ELF-1 (cell line): ENCODE data around the gene HDAC4.

ENCODE experiments used
- DNase-seq: peaks from one replicate; pipeline ENCODE4 v3.0.0-alpha.2; 2016; ENCODE audit warnings: low read depth, low spot score

HDAC4 gene

DNA sequence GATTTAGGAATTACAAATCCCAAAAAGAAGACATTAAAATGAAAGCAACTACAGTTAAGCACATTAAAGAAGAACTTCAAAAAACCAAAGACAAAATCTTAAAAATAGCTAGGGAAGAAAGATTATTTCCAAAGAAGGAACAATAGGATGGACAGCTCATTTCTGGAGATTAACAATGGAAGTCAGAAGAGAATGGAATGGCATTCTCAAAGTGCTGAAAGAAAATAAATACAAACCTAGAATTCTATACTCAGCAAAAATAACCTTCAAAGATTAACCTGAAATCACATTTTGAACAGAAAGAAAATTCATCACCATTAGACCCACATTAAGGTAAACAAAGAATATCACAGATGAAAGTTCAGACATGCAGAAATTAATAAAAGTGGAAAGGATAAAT, 229.2 kb downstream of the HDAC4 start:
- no peak for DNase-seq

GRCh38 chr2:239169311-239170048, 231.3 kb downstream of the HDAC4 start:
- peak; percentile 22 for DNase-seq

DNA sequence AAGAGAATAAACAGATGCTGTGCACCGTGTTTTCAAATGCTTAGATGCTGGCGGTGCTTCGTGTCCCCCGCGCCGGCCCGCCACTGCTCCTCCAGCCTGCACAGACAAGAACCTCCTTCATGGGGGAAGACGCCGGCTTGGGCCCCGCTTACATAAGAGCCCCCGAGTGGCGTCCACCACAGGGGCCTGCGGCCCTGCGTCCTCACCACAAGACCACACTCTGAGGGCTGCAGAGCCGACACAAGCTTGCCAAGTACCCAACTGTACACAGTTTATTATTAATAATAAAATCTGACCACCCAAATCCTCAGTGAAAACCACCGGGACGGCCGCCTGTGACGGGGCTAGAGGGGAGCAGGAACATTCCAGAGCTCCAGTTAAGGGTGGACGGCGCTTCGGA, 232.2 kb downstream of the HDAC4 start:
- no peak for DNase-seq

DNA sequence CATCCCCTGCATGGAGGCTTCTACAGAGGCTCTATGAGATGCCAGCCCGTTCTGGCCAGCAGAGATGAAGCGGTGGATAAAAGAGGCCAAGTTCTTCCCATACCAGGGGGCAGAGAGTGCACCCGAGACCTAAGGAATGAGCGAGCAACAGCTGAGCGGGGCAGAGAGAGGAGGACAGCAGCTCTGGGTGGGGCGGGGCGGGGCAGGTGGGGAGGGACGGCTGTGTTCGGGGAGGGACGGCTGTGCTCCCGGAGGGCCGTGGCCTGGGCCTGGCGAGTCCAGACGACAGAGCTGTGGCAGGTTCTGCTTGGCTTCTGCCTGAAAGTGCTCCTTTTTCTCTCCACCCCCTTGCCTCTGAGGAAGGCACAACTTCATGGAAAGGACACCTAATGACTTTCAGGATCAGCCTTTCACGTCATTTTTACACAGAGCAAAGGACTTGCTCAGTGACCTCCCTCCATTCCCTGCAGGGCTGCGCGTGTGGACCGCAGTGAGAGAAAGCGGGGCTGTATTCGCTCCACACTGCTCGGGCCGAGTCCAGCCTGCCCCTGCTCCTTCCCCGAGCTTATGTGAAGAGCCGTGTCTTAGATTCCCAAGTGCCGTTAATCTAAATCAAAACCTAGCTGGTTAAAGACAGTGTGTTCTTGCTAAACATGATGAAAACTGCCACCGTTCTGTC, 232.9 kb downstream of the HDAC4 start:
- peak; percentile 16 for DNase-seq

DNA sequence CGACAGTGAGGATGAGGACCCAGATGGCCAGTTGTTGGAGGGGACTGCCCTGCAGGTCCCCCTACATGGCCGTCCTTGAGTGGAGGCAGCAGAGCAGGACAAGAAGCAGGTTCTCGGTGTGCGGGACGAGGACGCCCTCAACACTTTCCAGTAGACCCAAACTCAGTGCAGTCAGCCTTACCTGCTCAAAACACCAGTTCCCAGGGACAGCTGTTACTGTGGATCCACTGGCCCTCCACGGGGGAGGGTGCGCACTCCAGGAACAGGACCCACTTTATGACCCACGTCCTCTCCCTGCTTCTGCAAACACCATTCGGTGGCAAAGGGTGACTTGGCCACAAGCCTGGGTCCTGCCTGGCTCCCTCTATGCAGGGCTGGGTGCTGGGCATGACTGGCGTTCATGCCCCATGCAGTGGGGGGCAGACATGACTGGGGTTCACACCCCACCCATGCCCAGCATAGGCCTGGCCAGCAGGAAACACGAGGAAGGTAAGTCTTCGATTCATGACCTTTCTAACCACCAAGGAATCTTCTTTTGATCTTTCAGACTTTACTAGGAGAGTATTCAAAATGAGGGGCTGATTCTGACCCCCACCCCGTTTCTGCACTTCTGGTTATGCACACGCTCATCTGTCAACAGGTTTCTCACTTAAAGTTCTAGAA, 233.7 kb downstream of the HDAC4 start:
- no peak for DNase-seq

GRCh38 chr2:239166201-239166834, 234.5 kb downstream of the HDAC4 start:
- DNase-seq, result peak; percentile 44

- no peak for DNase-seq
Observed at GRCh38 chr2:239165206-239165831, 235.5 kb downstream of the HDAC4 start.

GRCh38 chr2:239164335-239164871, 236.4 kb downstream of the HDAC4 start:
- DNase-seq, result no peak

DNA sequence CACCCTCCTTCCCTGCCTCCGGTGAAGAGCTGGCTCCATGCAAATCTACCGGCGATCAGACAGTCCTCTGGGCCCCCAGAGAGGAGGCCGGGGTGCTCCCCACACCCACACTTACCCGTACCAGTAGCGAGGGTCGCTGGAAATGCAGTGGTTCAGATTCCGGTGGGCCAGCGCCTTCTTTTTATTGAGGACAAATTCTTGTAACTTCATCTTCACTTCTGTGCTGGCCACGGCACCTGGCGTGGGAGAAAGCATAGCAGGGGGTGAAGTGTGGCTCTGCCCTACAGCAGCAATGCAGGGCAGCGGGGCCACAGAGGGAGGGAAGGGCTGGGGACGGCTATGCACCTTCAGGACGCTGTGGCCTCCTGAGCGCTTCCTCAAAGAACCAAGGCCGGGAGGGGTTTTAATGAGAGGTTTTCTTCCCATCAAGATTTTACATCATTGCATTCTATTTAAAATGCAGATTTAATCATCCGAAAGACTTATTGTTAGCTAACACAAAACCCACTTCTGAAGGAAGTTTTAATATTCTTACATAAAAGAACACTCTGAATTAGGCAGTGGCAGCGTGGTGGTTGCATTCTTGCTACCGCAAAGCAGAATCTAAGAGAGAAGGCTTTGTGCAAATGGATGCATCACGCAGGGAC, 237.0 kb downstream of the HDAC4 start:
- no peak for DNase-seq

DNA sequence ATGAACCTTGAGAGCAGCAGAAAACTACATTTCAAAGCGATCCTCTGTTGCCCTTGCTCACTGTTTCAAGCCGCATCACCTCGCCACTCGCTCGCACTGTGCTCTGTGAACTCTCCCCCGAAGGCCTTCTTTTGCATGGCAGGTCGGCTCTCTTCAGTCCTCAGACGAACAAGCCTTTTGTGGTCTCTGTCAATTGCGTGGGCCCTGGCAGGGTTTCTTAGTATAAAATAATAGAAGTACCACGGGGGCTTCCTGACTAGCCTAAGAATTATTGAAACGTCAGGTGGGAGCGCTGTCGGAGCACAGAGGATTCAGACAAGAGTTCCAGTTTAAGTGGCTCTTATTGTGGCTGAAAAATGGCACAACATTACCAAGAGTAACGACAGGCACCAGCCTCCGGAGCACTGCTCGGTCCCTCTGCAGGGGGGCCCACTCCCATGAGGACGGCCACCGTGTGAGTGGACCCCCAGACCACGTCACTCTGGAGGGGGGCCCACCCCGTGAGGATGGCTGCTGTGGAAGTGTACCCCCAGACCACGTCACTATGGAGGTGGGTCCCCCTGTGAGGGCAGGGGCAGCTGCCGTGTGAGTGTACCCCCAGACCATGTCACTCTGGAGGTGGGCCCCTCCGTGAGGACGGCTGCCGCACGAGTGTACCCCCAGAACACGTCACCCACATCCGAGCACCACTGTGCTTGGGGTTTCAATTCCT, 237.7 kb downstream of the HDAC4 start:
- no peak for DNase-seq

DNA sequence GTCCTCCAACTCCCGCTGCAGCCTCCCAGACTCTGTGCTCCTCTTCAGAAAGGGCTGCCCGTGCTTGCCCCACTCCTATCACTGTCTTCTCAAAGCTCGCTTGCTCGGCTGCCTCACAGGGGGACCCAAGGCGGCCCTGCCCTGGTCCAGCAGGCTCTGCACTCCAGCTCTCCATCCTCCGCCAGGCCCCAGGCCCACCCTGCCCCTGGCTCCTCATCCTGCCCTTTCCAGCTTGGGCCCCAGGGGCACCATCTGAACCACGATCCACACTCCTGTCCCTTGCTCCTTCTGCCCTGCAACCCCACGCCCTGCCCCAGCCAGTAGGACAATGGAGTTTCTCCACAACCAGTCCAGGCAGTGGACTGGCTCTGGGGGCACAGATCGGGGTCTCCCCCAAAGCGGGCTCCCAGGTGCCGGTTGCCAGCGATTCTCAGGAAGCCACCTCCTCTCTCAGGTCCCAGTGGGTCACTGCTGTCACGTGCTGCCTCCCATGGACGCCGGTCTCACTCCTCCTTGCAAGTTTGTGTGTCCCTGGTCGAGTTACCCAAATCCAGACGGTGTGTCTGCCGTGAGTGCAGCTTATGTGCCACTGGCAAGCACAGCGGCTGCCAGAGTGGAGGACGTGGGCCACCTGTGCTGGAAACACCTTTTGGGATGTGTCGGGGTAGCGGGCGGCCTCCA, 238.5 kb downstream of the HDAC4 start:
- no peak for DNase-seq

GRCh38 chr2:239161711-239162140, 239.1 kb downstream of the HDAC4 start:
- DNase-seq, result no peak

DNA sequence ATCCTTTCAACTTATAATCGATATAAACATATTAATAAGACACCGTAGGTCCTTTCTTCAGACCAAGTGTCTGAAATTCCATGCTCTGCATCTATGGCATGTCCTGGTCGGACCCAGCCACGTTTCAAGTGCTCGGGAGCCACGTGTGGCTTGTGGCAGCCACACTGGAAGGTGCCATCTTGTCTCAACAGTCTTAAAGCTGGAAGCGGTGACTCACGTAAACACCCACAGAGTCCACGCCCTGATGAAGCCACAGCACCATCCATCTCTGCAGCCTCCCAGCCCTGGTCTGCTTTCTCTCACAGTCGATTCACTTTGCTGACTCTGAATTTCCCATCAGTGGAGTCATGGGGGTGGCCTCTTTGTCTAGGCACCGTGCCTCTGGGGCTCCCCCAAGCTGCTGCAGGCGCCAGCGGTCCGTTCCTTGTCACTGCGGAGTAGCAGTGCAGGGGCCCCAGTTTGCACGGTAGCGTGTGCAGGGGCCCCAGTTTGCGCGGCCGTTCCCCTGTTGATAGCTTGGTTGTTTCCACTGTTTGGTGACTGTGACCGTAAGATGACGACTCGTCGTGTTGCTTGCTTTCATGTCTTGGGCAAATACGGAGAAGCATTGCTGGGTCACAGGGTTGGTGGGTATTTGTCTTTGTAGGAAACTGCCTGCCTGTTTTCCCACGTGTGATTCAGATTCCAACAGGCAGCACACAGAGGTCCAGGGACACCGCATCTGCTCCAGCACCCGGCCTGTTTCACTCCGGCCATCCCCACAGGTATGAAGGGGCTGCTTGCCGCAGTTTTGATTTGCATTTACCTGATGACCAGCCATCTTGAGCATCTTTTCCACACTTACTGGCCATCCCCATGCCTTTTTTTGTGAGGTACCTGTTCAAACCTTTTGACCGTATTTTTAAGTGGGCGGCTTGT, 240.3 kb downstream of the HDAC4 start:
- no peak for DNase-seq

DNA sequence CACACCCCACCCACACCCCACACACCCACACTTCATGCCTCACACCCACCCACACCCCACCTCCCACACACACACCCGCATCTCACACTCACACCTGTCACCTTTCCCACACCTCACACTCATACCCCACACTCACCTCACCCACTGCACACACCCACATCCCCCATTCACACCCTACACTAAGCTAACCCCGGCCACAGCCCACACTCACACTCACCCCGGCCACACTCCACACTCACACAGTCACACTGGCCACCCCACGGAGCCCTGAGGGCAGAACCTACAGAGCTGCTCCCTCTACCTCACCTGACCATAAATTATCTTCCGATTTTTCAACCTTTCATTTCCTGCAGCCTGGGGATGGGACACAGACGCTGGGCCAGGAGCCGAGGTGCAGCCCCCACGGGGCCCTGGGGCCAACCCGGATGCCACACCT, 241.3 kb downstream of the HDAC4 start:
- no peak for DNase-seq

DNA sequence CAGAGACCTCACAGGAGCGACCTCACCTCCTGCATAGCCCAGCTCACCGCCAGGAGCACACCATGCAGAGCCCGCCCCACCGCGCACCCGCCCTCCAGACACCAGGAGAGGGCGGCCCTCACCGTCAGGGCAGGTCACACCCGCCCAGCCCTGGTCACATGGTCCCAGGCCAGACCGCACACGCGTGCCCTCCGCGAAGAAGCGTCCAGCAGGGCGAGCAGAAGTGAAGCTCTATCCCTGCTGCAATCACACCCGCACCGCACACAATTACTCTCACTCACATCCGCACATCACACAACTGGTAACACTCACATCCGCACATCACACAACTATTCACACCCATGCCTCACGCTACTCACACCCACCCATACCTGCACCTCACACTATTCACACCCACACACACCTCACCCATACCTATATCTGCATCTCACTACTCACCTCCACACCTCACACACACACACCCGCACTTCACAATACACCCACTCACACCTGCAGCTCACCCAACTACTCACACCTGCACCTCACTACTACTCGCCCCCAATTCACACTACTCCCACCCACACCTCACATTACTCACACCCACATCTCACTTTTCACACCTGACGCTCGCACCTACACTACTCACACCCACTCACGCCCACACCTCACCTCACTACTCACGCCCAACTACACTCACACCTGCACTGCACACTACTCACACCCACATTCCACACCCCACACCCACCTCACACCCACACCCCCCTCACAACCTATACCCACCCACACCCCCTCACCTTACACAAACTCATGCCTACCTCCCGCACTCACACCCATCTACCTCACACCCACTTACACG, 242.0 kb downstream of the HDAC4 start:
- peak; percentile 55 for DNase-seq

GRCh38 chr2:239157771-239158170, 243.0 kb downstream of the HDAC4 start:
- peak; percentile 67 for DNase-seq

- DNase-seq, result no peak
Observed at GRCh38 chr2:239157269-239157668, 243.6 kb downstream of the HDAC4 start.
